NAMALWA (cell line): ENCODE results near the gene IL17RC.
"Not testable (repeated sequence)": the region's sequence is repeated elsewhere in the genome, so short reads cannot be mapped to it uniquely, and the experiment has no call there.

ENCODE experiments used
- DNase-seq: peaks from one replicate; pipeline ENCODE4 v3.0.0-alpha.2; 2015; ENCODE audit warnings: low spot score

IL17RC gene

GRCh38 chr3:9915254-9916141 is 1.4 kb upstream of the IL17RC start:
- no peak for DNase-seq

- DNase-seq: no peak
Measured at GRCh38 chr3:9916346-9916733, 558 bp upstream of the IL17RC start.

GRCh38 chr3:9917820-9918219 is 922 bp downstream of the IL17RC start:
- no peak for DNase-seq

- DNase-seq: no peak
Measured at GRCh38 chr3:9918261-9919038, 1.6 kb downstream of the IL17RC start.

GRCh38 chr3:9928158-9928557 is 11.3 kb downstream of the IL17RC start:
- DNase-seq: no peak

GRCh38 chr3:9930804-9931418 is 14.0 kb downstream of the IL17RC start:
- peak; percentile 40 for DNase-seq

GRCh38 chr3:9932535-9932842 is 15.6 kb downstream of the IL17RC start:
- DNase-seq: no peak

GRCh38 chr3:9932843-9933560 is 16.1 kb downstream of the IL17RC start:
- peak; percentile 92 for DNase-seq

GRCh38 chr3:9933561-9934234 is 16.8 kb downstream of the IL17RC start, which contains the start of gene CRELD1:
TSS of gene CRELD1 (plus strand) at chr3:9933834. CDS start at chr3:9934439, 605 bp downstream.
- peak; percentile 97 for DNase-seq

DNA sequence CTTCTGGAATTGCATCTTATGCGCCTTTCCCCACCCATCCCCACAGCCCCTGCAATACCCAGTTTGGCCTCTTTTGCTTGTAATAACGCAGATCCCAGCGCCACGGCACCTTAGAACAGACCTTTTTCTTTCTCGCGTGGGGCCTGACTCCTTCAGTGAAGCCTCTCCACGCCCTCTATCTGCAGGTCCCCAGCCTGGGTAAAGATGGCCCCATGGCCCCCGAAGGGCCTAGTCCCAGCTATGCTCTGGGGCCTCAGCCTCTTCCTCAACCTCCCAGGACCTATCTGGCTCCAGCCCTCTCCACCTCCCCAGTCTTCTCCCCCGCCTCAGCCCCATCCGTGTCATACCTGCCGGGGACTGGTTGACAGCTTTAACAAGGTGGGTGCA is 17.3 kb downstream of the IL17RC start:
- DNase-seq: peak; percentile 66

DNA sequence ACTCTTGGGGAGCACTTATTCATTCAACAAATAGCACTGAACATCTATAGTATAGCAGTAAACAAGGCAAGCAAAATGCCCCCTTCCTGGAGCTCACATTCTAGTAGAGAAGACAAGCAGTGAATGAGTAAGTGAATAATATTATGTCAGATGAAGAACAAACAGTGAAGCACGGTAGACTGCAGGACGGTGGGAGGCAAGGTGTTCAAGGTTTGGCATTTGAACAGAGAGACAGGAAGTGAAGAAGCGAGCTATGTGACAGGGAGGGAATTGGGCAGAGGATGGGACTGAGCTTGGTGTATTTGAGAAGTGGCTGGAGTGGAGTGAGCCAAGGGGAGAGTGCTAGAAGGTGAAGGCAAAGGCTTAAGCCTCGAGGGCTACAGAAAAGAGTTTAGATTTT is 18.1 kb downstream of the IL17RC start:
- no peak for DNase-seq

GRCh38 chr3:9935966-9936510 is 19.1 kb downstream of the IL17RC start:
- DNase-seq: no peak

DNA sequence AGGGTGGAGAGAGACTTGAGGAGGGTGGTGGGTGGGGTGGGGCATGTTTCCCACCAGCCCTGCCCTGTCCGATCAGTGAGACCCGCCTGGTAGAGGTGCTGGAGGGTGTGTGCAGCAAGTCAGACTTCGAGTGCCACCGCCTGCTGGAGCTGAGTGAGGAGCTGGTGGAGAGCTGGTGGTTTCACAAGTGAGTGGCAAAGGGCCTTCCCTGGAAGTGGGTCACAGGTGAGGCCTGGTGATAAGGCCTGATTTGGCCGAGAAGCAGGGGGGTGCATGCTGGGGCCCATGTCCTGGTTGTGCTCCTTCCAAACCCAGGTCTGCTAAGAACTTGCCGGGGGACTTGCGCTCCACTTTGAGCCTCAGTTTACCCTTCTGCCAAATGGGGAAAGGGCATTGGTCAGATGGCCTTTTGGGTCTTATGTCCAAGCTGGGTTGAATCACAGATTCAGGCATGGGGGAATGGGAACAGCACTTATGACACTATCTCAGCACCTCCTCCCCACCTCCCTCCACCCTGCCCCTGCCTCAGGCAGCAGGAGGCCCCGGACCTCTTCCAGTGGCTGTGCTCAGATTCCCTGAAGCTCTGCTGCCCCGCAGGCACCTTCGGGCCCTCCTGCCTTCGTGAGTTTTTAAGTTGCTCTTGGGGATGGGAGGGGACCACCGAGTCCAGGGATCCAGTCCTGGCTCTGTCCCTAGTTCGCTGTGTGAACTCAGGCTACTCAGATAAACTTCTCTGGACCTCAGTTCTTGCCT is 20.8 kb downstream of the IL17RC start:
- DNase-seq: no peak

DNA sequence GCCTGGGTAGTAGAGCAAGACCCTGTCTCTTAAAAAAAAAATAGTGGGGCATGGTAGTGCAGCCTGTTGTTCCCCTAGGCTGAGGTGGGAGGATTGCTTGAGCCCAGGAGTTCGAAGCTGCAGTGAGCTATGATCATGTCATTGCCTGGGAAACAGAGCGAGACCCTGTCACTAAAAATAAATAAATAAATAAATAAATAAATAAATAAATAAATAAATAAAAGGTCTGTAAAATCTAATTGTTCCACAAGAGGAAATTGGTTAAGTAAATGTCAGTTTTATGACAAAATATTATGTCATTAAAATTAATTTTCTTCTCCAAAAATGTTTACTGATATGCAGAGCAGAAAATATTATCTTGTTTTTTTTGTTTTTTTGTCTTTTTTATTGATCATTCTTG is 22.1 kb downstream of the IL17RC start:
- no peak for DNase-seq

- DNase-seq: not testable (repeated sequence)
Measured at GRCh38 chr3:9939906-9940305, 23.0 kb downstream of the IL17RC start.

DNA sequence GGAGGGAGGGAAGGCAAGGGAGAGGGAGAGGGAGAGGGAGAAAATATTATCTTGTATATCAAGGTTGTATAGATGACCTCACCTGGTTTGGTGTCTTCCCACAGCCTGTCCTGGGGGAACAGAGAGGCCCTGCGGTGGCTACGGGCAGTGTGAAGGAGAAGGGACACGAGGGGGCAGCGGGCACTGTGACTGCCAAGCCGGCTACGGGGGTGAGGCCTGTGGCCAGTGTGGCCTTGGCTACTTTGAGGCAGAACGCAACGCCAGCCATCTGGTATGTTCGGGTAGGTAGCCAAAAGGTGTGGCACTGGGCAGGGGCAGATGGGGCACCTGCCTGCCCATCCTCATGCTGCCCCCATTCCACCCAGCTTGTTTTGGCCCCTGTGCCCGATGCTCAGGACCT is 23.8 kb downstream of the IL17RC start:
- DNase-seq: no peak

- DNase-seq: no peak
Measured at GRCh38 chr3:9942164-9942563, 25.3 kb downstream of the IL17RC start.

GRCh38 chr3:9942934-9943690 is 26.2 kb downstream of the IL17RC start:
- DNase-seq: no peak

GRCh38 chr3:9944271-9944670 is 27.4 kb downstream of the IL17RC start:
- DNase-seq: no peak

GRCh38 chr3:9945358-9945757 is 28.5 kb downstream of the IL17RC start:
- DNase-seq: no peak
